DMS53 treated with DMSO at 0.1 percent for 48 hours (cell line): ENCODE results near the gene NOTUM.

Source experiments
- DNase-seq: peaks from one replicate; lab custom pipeline; 2025; ENCODE audit not compliant: unreplicated experiment; lab: John Stamatoyannopoulos, UW

Gene NOTUM

DNA sequence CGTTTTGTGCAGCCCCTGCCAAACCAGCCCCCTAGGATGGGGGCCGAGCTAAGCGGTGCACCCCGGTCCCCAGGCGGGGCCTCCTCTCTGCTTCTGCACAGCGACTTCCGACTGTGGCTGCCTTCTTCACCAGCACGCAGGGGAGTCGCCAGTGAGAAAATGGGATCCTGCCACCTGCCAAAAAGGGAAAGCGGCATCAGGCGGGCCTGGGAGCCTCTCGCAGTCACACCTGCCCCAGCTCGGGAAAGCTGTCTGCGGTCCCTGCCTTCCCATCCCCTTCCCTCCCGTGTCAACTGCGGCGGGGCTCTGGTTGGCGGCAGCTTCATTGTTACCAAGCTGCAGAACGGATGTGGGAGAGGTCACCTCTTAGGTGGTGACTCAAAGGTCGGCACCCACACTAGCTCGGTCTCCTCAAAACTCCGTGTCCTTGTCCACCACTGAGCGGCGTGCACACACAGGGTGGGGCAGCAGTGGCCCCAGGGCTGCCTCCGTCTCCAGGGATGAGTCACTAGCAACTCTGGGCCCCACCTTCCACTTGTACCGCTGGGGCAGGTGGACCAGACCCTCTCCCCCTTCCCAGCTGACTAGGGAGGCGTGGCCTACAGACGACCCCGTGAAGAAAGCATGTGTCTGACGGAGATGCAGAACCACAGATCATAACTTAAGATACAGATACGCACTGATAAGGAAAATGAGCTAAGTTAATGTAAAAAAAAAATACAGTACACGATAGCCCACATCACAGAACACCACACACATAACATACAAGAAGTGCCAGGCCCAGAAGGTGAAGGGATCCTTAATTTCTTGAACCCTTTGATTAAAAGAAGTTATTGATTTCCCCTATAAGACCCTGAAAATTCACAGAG lies 48.3 kb downstream of the NOTUM start:
- no peak for DNase-seq

DNA sequence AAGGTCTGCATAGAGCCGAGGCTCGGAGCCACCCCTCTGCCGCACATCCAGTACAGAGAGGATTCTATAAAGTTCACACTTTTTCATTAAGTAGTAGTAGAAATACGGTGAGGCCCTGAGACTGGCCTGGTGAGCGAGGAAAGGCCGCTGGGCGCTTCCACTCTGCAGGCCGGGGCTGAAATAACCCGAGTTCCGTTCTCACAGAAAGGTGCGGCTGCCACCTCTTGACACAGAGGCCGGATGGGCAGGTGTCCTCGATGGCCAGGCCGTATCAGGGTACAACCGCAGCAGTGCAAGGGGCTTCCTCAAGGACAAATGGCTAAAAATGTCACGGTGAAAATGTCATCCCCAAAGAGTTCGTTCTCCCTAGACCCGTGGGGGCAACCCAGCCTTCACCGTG lies 49.0 kb downstream of the NOTUM start:
- no peak for DNase-seq

DNA sequence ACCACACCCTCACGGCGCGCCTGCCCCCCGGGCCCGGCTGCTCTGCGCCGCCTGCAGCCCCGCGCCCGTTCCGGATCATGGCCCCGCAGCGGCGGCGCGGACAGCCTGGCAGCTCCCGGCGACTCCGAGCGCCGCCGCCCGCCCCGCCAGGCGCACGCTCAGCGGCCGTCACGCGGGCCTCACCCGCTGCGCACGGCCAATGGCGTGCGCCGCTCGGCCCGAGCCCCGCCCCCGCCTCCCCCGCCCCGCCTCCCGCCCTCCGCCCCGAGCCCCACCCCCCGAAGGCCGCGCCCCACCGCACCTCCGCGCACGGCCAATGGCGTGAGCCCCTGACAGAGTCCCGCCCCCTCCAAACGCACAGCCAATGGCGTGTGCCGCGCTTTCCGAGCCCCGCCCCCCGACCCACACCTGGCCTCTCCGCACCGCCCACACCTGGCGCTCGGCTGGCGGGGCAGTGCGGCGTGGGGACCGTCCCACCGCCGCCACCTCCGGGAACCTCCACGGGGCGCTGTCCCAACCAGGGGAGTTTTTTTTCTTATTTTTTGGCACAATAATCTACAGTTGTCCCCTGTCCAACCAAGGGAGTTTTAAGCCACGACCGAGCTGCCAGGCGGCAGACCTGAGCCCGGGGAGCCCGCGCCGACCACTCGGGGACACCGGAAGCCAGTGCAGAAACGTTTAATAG lies 49.6 kb downstream of the NOTUM start, which contains the start of gene PCYT2:
TSS of gene PCYT2 (minus strand) at position 123 of the 685 bp plus-strand sequence. CDS start at position 79, 44 bp downstream.
- DNase-seq, result peak; percentile 85

DNA sequence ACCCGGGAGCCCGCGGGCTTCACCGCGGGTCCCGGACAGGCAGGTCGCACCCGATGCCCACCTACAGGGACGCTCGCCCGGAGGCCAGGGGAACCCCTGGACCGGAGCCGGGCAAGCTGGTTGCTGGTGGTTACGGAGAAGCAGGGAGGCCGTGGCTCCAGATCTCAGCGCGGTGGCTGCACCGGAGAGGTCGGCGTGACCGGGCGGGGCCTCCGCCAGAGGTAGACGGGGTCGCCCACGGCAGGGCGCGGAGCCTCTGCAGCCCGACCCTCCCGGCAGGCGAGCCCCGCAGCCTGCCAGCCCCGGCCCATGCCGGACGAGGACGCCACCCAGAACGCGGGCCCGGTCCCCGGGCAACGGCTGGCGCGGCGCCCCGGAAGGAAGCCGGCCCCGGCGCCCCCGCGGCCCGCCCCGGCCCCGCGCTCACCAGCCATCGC lies 50.1 kb downstream of the NOTUM start:
- DNase-seq, result no peak

DNA sequence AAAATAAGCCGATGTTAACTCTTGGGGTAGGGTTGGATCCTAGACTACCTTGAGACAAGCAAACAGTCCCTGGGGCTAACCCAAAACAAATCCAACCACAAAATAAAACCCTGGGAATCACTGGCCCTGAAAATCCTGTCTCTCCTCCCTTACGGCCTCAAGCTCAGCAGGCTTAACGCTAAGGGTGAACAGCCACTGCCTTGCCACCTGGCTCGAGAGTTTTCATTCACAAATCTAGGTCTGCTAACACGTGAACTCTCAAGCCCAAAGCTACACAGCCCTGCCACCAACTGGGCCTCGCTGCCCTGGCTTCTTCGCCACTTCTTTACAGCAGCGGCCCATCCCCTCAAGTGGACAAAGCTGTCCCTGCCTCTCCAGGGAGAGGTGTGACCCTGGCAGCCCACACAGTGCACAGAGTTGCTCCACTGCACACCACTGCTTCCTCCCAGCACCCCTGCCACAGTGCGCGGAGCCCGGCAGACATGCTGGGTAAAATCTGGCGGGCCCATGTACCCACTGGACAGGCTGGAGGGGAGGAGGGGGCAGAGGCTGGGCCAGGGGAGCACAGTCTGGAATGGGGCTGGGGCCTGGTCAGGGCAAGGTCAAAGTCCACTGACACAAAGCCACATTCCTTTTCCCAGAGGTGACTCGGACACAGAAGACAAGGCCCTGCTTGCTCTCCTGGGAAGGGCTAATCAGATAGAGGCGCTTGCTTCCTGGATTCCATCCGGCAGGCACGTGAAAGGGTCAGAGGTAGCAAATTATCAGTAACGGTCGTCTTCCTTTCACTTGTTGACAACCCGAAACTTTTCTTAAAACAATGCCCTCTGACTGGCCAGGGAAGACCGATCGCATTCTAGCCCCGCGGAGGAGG lies 50.8 kb downstream of the NOTUM start:
- no peak for DNase-seq

DNA sequence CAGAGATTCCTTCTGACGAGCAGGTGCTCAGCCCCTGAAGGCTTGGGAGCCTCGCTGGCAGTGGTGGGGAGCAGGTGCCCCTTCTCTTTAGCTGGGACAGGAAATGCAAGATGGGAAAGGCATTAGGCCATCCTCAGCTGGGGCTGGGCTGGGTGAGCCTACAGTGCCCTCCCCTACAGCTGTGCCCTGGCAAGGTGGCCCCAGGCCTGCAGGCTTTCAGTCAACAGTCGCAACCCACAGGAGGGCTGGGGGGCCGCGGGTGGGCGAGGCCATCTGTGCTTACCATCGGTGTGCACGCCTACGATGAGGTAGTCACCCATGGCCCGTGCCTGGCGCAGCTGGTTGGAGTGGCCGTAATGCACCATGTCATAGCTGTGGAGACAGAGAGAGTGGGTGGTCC lies 51.8 kb downstream of the NOTUM start:
- DNase-seq, result no peak

DNA sequence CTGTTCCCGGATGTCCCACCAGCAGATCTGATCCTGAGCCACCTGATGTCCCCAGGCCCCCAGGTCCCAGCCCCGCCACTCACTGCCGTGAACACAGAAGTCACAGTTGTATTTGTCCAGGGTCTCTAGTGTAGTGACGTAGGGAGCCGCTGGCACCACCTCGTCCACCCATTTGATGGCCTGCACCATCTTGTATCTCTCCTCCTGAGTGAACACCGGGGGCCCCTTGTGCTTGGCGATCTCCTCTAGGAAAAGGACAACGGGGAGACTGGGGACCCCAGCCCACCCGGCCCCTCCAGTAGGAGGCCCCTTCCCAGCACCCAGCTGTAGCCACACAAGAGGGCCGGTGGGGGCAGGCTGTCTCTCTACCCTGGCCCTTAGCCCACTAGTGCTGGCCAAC lies 52.2 kb downstream of the NOTUM start:
- DNase-seq, result no peak

DNA sequence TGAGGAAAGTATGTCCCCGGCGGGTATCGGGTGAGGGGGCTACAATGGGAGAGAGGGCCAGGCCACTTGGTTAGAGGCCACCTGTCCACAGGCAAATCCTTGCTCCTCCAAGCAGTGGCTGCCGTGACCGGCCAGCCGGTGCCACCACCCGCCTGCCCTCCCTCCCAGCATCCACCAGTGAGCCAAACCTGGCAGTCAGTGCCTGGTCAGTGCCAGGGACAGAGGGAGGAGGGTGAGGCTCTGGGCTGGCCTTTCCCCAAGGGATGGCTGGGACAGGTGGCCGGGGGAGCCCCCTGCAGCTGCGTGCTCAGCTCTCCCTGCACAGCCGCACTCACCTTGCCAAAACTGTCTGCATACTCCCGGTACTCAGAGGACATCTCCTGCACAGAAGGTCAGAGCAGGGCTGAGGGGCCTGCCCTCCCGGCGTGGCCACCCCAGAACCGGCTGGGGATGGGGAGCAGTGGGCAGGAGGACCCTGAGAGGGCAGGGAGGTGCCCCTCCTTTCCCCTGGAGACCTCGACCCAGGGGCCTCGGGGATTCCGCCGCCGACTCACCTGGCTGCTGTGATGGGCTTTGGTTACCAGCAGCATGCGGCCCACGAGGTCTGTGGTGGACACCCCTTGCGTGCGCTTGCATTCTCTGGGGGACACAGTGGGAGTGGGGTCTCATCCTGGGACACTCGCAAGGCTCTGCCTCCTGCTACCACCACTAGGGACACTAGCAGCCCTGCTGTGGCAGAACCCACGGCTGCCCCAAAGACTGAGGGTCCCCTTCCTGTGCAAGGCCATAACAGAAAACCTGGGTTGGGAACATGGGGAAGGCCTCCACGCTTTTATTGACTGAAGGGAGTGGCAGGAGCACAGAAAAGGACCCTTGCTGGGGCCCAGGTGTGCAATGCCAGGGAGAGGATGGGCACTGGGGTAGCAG lies 53.5 kb downstream of the NOTUM start:
- DNase-seq, result no peak

DNA sequence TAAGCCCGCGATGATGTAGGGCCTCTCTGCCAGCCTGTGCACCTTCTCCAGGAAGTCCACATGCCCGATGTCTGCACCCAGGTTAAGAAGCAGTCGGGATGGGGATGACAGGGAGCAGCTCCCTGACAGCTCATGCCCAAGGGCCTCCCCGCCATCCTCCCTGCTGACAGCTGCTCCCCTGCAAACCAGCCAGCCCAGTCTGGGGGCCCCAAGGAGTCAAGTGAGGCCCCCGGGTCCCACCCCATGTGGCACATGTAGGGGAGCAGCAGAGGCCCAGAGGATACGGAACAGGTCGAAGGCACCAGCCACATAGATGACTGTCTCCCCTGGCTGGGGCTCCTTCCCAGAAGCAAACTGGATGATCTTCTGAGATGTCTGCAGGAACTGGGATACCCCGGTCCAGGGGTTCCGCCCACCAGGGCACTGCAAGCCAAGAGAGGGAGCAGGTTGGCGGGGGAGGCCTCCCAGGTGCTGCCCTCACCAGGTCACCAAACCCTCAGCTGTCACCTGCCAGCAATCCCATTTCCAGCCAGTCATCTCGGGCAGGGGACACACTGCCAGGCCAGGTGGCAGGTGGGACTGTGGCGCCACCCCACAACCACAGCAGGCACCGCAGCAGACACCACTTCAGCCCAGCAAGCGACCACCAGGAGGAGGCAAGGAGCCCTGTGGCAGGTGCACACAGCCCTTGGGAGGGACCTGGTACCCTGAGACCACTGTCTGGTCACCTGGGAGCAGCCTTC lies 54.3 kb downstream of the NOTUM start:
- DNase-seq, result no peak

DNA sequence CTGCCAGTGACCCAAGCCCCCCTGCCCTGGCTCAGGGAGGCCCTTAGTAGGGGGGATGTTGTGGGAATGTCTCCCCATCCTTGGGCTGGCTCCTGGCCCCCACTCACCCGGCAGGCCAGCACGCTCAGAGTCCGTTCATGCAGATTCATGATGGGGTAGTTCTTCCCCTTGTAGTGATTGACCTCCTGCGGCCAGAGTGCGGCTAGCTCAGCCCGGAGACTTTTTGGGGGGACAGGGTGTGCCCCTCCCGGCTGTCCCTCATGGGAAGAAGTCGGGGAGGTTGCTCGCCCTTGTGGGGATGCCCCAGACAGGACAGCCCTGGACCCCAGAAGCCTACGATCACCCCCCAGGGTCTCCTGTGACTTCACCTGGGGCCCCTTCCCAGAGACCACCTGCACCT lies 55.0 kb downstream of the NOTUM start:
- no peak for DNase-seq

DNA sequence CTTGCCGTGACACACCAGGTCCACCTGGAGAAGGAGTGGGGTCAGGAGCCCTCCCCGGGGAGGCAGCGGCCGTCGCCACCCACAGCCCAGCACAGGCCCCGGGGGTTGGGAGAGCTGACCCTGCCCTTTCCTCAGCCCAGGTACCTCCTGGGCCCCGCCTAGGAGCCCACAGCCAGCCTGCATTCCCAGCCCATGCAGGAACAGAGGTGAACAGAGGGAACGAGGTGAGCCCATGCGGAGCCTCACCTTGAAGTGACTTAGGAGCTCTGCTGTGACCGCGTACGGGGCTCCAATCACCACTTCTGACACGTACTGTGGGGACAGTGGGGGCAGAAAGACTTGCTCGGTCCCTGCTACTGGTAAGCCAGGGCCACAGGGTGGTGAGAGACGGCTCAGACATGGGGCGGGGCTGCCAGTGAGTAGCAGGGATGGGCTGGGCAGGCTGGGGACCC lies 55.5 kb downstream of the NOTUM start:
- no peak for DNase-seq

DNA sequence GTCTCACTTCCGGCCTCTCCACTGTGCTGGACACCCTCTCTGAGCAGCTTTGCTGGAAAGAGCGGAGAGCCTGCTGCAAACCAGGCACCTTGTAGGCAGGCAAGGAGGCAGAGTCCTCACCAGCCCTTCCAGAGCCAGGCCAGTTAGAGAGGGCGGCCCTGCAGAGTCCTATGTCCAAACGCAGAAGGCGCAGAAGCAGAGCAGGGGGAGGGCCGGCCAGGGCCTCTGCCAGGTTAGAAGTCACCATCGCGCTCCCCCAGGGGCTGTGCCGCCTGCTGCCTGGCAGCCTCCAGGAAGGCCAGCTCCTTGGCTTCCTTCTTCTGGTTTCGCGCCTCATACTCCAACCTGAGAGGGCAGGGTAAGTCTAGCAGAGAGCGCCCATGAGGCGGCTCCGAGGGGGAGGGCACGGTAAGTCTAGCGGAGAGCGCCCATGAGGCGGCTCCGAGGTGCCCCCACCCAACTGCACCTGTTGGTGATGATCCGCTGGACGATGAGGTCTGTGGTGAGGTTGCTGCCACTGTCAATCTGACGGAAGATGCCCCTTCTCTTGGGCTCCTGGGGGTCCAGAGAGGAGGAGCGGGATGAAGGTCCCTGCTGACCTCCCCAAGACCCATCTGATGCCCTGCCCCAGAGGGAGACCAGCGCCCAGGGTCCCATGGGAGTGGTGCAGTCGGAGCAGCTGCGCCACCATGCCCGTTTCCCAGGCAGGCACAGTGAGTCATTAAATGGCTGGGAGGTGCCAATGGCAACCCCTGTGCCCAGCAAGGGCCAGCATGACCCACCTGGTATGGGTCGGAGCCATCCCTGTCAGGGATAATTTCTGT lies 56.2 kb downstream of the NOTUM start:
- no peak for DNase-seq

DNA sequence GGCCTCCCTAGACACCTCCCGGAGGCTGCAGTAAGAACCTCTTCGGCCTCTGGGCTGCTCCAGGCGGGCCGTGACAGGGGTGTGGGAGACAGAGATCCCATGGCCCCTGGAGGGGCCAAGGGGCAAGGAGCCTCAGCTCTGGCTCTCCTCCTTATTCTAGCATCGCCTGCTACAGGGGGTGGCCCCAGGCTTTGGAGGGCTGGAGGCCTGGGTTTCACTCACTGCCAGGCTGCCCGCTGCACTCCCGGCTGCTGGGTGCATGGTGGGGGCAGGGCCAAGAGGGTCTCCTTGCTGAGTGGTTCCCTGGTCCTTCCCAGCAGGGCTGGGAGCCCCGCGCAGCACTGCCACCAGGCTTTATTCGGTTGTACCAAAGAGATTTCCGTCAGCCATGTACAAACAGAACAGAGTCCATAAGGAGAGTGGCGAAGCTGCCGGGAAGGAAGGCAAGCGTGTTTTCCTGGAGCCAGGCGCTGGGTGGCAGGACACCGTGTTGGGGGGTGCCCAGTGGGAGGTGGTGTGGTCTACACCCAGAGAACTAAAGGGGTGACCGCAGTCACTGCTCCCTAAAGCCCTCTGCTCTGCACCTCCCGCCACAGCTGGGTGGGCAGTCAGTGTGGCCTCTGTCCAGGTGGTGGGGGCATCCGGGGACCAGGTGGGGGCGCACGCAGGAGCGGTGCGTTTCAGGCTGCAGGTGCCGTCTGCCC lies 56.9 kb downstream of the NOTUM start:
- DNase-seq, result no peak

DNA sequence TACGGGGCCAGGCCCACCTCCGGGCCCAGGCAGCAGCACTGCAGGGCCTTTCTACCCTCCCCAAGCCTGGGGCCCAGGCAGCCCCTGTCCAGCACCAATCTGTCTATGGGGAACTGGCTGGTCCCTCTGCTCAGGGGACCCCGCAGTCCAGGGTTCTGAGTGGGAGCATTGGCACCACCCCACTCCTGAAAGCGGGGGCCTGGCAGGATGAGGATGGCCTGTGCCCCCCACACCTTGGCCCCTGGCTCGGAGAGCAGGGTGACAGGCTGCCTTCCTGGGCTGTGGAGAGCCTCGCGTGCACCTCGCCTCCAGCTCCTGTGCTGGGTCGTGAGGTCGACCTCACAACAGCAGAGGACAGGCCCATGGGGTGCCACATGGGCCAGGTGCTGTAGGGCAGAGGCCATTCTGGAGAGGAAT lies 57.6 kb downstream of the NOTUM start:
- DNase-seq, result no peak

DNA sequence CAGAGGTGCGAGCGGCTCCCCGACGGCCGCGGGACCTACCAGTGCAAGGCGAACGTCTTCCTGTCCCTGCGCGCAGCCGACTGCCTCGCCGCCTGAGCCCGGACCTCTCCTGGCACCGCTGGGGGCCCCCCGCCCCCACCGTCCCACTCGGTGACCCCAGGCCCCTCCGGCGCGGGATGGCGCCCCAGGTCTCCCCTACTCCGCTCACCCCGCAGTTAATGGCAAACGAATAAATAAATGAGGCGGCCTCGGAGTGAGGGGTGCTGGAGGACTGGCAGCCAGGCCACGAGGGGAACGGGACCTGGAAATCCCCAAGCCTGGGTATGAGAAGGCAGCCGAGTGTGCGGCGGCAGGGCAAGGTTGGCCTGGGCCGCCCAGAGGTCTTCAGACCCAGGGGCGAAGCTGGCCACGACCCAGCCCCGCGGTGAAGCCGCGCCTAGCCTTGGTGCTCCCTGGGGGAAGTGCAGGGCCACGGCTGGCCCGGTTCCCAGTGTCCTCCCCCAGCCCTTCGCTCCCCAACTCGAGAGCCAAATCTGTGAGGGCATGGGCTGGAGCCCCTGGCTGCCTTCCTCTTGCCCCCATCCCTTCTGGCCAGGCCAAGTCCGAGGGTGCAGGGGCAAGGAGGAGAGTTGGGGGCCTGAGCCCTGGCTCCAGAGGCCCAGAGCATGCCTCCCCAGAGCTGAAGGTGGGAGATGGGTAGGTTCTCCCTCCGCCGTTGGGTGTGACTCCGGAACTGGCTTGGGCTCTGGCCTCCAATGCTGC lies 58.2 kb downstream of the NOTUM start:
- no peak for DNase-seq
